ENCODE measurements around the gene LSP1. TPM values are rescaled to one million over a fixed set of nuclear protein-coding genes. Genes with fewer than 3 reads are reported as not detected.

LSP1 gene
- total RNA-seq (2022; extraction: Qiagen RNA extraction), result 1.1 to 3.1 TPM (median 2.1 TPM) in 5 replicates

GRCh38 chr11:1852877-1853276 lies at the start of gene LSP1:
Gene LSP1 (plus strand): TSS chr11:1853084. CDS start chr11:1853145, 61 bp downstream.

GRCh38 chr11:1834779-1835670 lies 17.9 kb upstream of the LSP1 start, which contains the start of gene SYT8:
Gene SYT8 (plus strand): TSS chr11:1834990. CDS start chr11:1835106, 116 bp downstream.

GRCh38 chr11:1838426-1839144 lies 14.3 kb upstream of the LSP1 start, which contains the start of gene TNNI2:
Gene TNNI2 (plus strand): TSS chr11:1838981. CDS start chr11:1839697, 716 bp downstream.

GRCh38 chr11:1891831-1892115 lies 38.9 kb downstream of the LSP1 start, which contains the start of gene PRR33:
Gene PRR33 (minus strand): TSS chr11:1891895. CDS start chr11:1890584, 1,311 bp downstream.

GRCh38 chr11:1919391-1920127 lies 66.7 kb downstream of the LSP1 start, which contains the start of gene TNNT3:
Gene TNNT3 (plus strand): TSS chr11:1919703. CDS start chr11:1922875, 3,172 bp downstream.

Other genes with a start within 250 kb of the LSP1 start
- not detected in 5 replicates for gene KRTAP5-3, start 244.6 kb upstream of the LSP1 start, total RNA-seq (2022; extraction: Qiagen RNA extraction)
- not detected in 5 replicates for gene KRTAP5-4, start 230.9 kb upstream of the LSP1 start, total RNA-seq (2022; extraction: Qiagen RNA extraction)
- not detected in 5 replicates for gene KRTAP5-5, start 223.3 kb upstream of the LSP1 start, total RNA-seq (2022; extraction: Qiagen RNA extraction)
- not detected in 5 replicates for gene KRTAP5-6, start 155.9 kb upstream of the LSP1 start, total RNA-seq (2022; extraction: Qiagen RNA extraction)
- gene IFITM10, start 102.5 kb upstream of the LSP1 start, total RNA-seq (2022; extraction: Qiagen RNA extraction), result 1.1 to 2.3 TPM (median 1.2 TPM) in 5 replicates
- gene CTSD, start 89.2 kb upstream of the LSP1 start, total RNA-seq (2022; extraction: Qiagen RNA extraction), result 403 to 567 TPM (median 491 TPM) in 5 replicates
- 0.32 to 0.90 TPM (median 0.46 TPM) in 5 replicates for gene SYT8, start 18.1 kb upstream of the LSP1 start, total RNA-seq (2022; extraction: Qiagen RNA extraction)
- 0.28 to 0.36 TPM (median 0.31 TPM) in 3 of 5 replicates, not detected in the others for gene TNNI2, start 14.1 kb upstream of the LSP1 start, total RNA-seq (2022; extraction: Qiagen RNA extraction)
- not detected in 5 replicates for gene PRR33, start 38.8 kb downstream of the LSP1 start, total RNA-seq (2022; extraction: Qiagen RNA extraction)
- 0.15 to 0.20 TPM (median 0.18 TPM) in 3 of 5 replicates, not detected in the others for gene TNNT3, start 66.6 kb downstream of the LSP1 start, total RNA-seq (2022; extraction: Qiagen RNA extraction)
- gene MRPL23, start 94.2 kb downstream of the LSP1 start, total RNA-seq (2022; extraction: Qiagen RNA extraction), result 124 to 165 TPM (median 151 TPM) in 5 replicates
- 10.4 to 22.9 TPM (median 16.0 TPM) in 5 replicates for gene H19, start 144.8 kb downstream of the LSP1 start, total RNA-seq (2022; extraction: Qiagen RNA extraction)